Right cardiac atrium (tissue), 5 donors: Measurements from ENCODE around the gene EXTL1. TPM values are rescaled to one million over a fixed set of nuclear protein-coding genes. Genes with fewer than 3 reads are reported as not detected.

Source experiments
- ATAC-seq, 2 donors: fragments of 200-7000 bp; cut with Tn5 transposase; one replicate each; pipeline versions ENCODE4 v1.8.0 to v1.9.1; 2020; ENCODE audit warnings: moderate library complexity in 2 of 2, mild to moderate bottlenecking in 1 of 2
- DNase-seq, 3 donors: peaks; one replicate each; pipeline ENCODE4 v3.0.0-alpha.2; 2020
- H3K27ac ChIP-seq: one replicate; pipeline ENCODE4 v1.5.1; 2013; ENCODE audit warnings: mild to moderate bottlenecking, low read length, control low read depth, moderate library complexity
- H3K27me3 ChIP-seq: one replicate; pipeline ENCODE4 v1.6.1; 2013; ENCODE audit not compliant: control insufficient read depth, insufficient read depth
- H3K4me1 ChIP-seq: one replicate; pipeline ENCODE4 v1.6.1; 2013; ENCODE audit warnings: low read length; ENCODE audit not compliant: control insufficient read depth, insufficient read depth
- H3K4me3 ChIP-seq: one replicate; pipeline ENCODE4 v1.5.1; 2013; ENCODE audit warnings: low read length, control low read depth
- H3K9me3 ChIP-seq: one replicate; pipeline ENCODE4 v1.6.1; 2013; ENCODE audit warnings: low read length; ENCODE audit not compliant: control insufficient read depth
- WGBS: extraction: QIAGEN DNeasy Blood & Tissue Kit; methylation state at CpG from one replicate; pipeline ENCODE4 v1.1.7; 2013; 5-methylcytosine and 5-hydroxymethylcytosine counted together
- intact Hi-C, 4 donors: fragments of 100-400 bp; cut with DNase I; formaldehyde crosslinking; loops; one replicate each; pipeline versions ENCODE4 v1.11.0 to v1.14.0; 2022 to 2023
- polyA plus RNA-seq: library from polyadenylated mRNA; stranded (reverse); fragments of 200-250 nt; gene quantifications from one replicate; pipeline ENCODE4 v1.2.3, GENCODE V29; 2013
- total RNA-seq, 4 donors: library from RNA; stranded (reverse); fragmentation: NEBNext Ultra II Directional; extraction: Animal tissue kit (Norgen Biotek cat#: 25700); gene quantifications; one replicate each; pipeline ENCODE4 v1.2.1, GENCODE V29; 2021
- donor health status: healthy with polysubstance abuse.
- donor health status: DM: no; HTN: yes; CAD: no.
- donor health status: DM: no; HTN: no; CAD: no.
- donor health status: DM: no; HTN: yes; CAD: no; lungs with severe emphysema.
- donor health status: DM: yes; HTN: yes; CAD: no.

EXTL1 gene
- total and polyA plus RNA-seq, 5 donors, result 0.78 to 4.3 (median 2.4) TPM

GRCh38 chr1:26058052-26058595 is 36.5 kb downstream of the EXTL1 start:
- no peak for DNase-seq
- Histone ChIP-seq H3K4me1 (peaks cover 3% of the 10 kb centered on the region), H3K4me3 (no peak overlapping the region), H3K9me3 (no peaks in the 10 kb centered on the region), H3K27ac (no peak overlapping the region), H3K27me3 (no peaks in the 10 kb centered on the region)
- ATAC-seq, result no peak
- intact Hi-C loops, result no loop called here
- WGBS, result 80% methylated on average over 5 of the region's 5 CpGs

- WGBS, result 60% methylated on average over 7 of the region's 7 CpGs
- H3K9me3 ChIP-seq, result no peaks in the 10 kb centered on the region
- H3K4me1 ChIP-seq, result peaks cover 3% of the 10 kb centered on the region
- intact Hi-C loops, result no loop called here
- no peaks in the 10 kb centered on the region for H3K27me3 ChIP-seq
- DNase-seq (no peak), ATAC-seq (no peak)
- H3K27ac ChIP-seq, result no peak overlapping the region
- no peak overlapping the region for H3K4me3 ChIP-seq
Measured at GRCh38 chr1:26059906-26060305, 38.3 kb downstream of the EXTL1 start.

- Histone ChIP-seq H3K27ac (peak overlapping the region; percentile 67), H3K9me3 (no peaks in the 10 kb centered on the region), H3K4me1 (peaks cover 3% of the 10 kb centered on the region), H3K4me3 (no peak overlapping the region), H3K27me3 (no peaks in the 10 kb centered on the region)
- DNase-seq (no peak), ATAC-seq (peak; percentile 21 to 27)
- WGBS, result 65% methylated on average over 12 of the region's 12 CpGs
- intact Hi-C loops, result no loop called here
Measured at GRCh38 chr1:26060832-26061574, 39.4 kb downstream of the EXTL1 start.

- DNase-seq (no peak), ATAC-seq (no peak)
- Histone ChIP-seq H3K9me3 (no peaks in the 10 kb centered on the region), H3K27ac (no peak overlapping the region), H3K27me3 (no peaks in the 10 kb centered on the region), H3K4me1 (peaks cover 3% of the 10 kb centered on the region), H3K4me3 (peak overlapping the region; percentile 58)
- 55% methylated on average over 3 of the region's 3 CpGs for WGBS
- intact Hi-C loops, result no loop called here
Measured at GRCh38 chr1:26064553-26064952, 43.0 kb downstream of the EXTL1 start.

- 54% methylated on average over 15 of the region's 15 CpGs for WGBS
Measured at GRCh38 chr1:26066160-26066559, 44.6 kb downstream of the EXTL1 start.

GRCh38 chr1:26066857-26067256 is 45.3 kb downstream of the EXTL1 start:
- Histone ChIP-seq H3K27ac (peak overlapping the region; percentile 94), H3K9me3 (no peaks in the 10 kb centered on the region), H3K4me1 (no peaks in the 10 kb centered on the region), H3K27me3 (no peaks in the 10 kb centered on the region), H3K4me3 (peak overlapping the region; percentile 58)
- ATAC-seq, result peak; percentile 79 to 88
- peak; percentile 50 to 89 (median 84) for DNase-seq
- 24% methylated on average over 4 of the region's 4 CpGs for WGBS
- intact Hi-C loops, result no loop called here

More at GRCh38 chr1:26066160-26066559, 44.6 kb downstream of the EXTL1 start:
- DNase-seq (no peak), ATAC-seq (no peak)
- intact Hi-C loops, result no loop called here
- Histone ChIP-seq H3K27me3 (no peaks in the 10 kb centered on the region), H3K27ac (peak overlapping the region; percentile 61), H3K9me3 (no peaks in the 10 kb centered on the region), H3K4me3 (peak overlapping the region; percentile 58), H3K4me1 (peaks cover 1% of the 10 kb centered on the region)

- Histone ChIP-seq H3K27ac (peak within 1 kb of the TSS; percentile 94), H3K4me3 (peak within 1 kb of the TSS; percentile 58), H3K4me1 (no peaks in the 10 kb centered on the region), H3K9me3 (no peaks in the 10 kb centered on the region), H3K27me3 (no peaks in the 10 kb centered on the region)
- peak; percentile 71 to 83 for ATAC-seq
- WGBS, result 34% methylated on average over 9 of the region's 9 CpGs
- intact Hi-C loops, result no loop called here
- DNase-seq, result peak; percentile 56 to 83 (median 77)
Measured at GRCh38 chr1:26067432-26067911, 45.9 kb downstream of the EXTL1 start, which contains the start of gene TRIM63. Gene TRIM63 (minus strand): TSS chr1:26067630. CDS start chr1:26067494, 136 bp downstream.

GRCh38 chr1:26069941-26070295 is 48.3 kb downstream of the EXTL1 start:
- Histone ChIP-seq H3K4me1 (no peaks in the 10 kb centered on the region), H3K4me3 (no peak overlapping the region), H3K27me3 (no peaks in the 10 kb centered on the region), H3K27ac (no peak overlapping the region), H3K9me3 (no peaks in the 10 kb centered on the region)
- 85% methylated on average over 1 of the region's 1 CpG for WGBS
- no peak for ATAC-seq
- no peak for DNase-seq
- intact Hi-C loops, result no loop called here

- WGBS, result 91% methylated on average over 4 of the region's 4 CpGs
- Histone ChIP-seq H3K27ac (no peak overlapping the region), H3K9me3 (no peaks in the 10 kb centered on the region), H3K27me3 (no peaks in the 10 kb centered on the region), H3K4me3 (no peak overlapping the region), H3K4me1 (no peaks in the 10 kb centered on the region)
- ATAC-seq (no peak), DNase-seq (no peak)
- intact Hi-C loops, result no loop called here
Measured at GRCh38 chr1:26070296-26070962, 48.9 kb downstream of the EXTL1 start.

- no peak for ATAC-seq
- no peak overlapping the region for H3K4me3 ChIP-seq
- intact Hi-C loops, result no loop called here
- no peaks in the 10 kb centered on the region for H3K9me3 ChIP-seq
- H3K4me1 ChIP-seq, result no peaks in the 10 kb centered on the region
- WGBS, result 94% methylated on average over 6 of the region's 6 CpGs
- no peak for DNase-seq
- H3K27me3 ChIP-seq, result no peaks in the 10 kb centered on the region
- no peak overlapping the region for H3K27ac ChIP-seq
Measured at GRCh38 chr1:26070963-26071342, 49.4 kb downstream of the EXTL1 start.

- no peak overlapping the region for H3K4me3 ChIP-seq
- H3K27me3 ChIP-seq, result no peaks in the 10 kb centered on the region
- ATAC-seq (peak in 1 of 2 donors; percentile 18), DNase-seq (peak; percentile 32 to 73 (median 65))
- H3K4me1 ChIP-seq, result no peaks in the 10 kb centered on the region
- peak overlapping the region; percentile 80 for H3K27ac ChIP-seq
- H3K9me3 ChIP-seq, result no peaks in the 10 kb centered on the region
- WGBS, result 40% methylated on average over 6 of the region's 6 CpGs
- intact Hi-C loops, result no loop called here
Measured at GRCh38 chr1:26072305-26072704, 50.7 kb downstream of the EXTL1 start.
